HEK293 (cell line): ENCODE results near the gene ARPC1A.

Experiments used
- CTCF ChIP-seq: fragments of 450-650 bp; formaldehyde crosslinking; IDR thresholded peaks from 2 replicates; pipeline ENCODE4 v1.5.1; 2016; ENCODE audit warnings: missing biosample characterization, missing genetic modification characterization
- KLF1 ChIP-seq: fragments of 450-650 bp; formaldehyde crosslinking; IDR thresholded peaks from 2 replicates; pipeline ENCODE4 v1.5.1; 2016; ENCODE audit warnings: missing biosample characterization, missing genetic modification characterization
- TRIM28 ChIP-seq: IDR thresholded peaks from 2 replicates; pipeline ENCODE4 v1.6.1; 2011; ENCODE audit warnings: low read length, control low read depth, borderline replicate concordance
- ZNF394 ChIP-seq: fragments of 450-650 bp; formaldehyde crosslinking; IDR thresholded peaks from 2 replicates; pipeline ENCODE4 v1.5.1; 2016; ENCODE audit warnings: missing biosample characterization, missing genetic modification characterization, mild to moderate bottlenecking, moderate library complexity, borderline replicate concordance
- TF ChIP-seq, protein P1 (sequence below): fragments of 450-650 bp; formaldehyde crosslinking; IDR thresholded peaks from 2 replicates; pipeline ENCODE4 v1.5.0; 2017; ENCODE audit warnings: missing biosample characterization, missing genetic modification characterization, borderline replicate concordance

DNA sequence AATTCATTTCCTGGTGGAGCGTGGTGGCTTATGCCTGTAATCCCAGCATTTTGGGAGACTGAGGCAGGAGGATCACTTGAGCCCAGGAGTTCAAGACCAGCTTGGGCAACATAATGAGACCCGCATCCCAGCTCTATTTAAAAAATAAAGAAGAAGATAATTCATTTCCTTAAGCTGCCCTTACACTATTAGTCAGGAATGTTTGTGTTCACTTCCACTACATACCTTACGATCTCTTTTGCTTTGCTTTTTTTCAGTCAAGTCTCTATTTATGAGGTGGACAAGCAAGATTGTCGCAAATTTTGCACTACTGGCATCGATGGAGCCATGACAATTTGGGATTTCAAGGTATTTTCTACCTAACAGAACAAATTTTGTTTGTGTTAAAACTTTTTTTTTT lies 37.6 kb downstream of the ARPC1A start:
- TF ChIP-seq KLF1 (tag by site-specific recombination) (no peak), TRIM28 (no peak), ZNF394 (no peak), CTCF (tag by site-specific recombination) (no peak)
- TF ChIP-seq, protein P1, sequence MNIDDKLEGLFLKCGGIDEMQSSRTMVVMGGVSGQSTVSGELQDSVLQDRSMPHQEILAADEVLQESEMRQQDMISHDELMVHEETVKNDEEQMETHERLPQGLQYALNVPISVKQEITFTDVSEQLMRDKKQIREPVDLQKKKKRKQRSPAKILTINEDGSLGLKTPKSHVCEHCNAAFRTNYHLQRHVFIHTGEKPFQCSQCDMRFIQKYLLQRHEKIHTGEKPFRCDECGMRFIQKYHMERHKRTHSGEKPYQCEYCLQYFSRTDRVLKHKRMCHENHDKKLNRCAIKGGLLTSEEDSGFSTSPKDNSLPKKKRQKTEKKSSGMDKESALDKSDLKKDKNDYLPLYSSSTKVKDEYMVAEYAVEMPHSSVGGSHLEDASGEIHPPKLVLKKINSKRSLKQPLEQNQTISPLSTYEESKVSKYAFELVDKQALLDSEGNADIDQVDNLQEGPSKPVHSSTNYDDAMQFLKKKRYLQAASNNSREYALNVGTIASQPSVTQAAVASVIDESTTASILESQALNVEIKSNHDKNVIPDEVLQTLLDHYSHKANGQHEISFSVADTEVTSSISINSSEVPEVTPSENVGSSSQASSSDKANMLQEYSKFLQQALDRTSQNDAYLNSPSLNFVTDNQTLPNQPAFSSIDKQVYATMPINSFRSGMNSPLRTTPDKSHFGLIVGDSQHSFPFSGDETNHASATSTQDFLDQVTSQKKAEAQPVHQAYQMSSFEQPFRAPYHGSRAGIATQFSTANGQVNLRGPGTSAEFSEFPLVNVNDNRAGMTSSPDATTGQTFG (tag by site-specific recombination): no peak
